CD4-positive, alpha-beta memory T cell (primary cell): ENCODE measurements around the gene CCIN. TPM values are rescaled to one million over a fixed set of nuclear protein-coding genes. Genes with fewer than 3 reads are reported as not detected.

ENCODE experiments used
- CTCF ChIA-PET: fragments of 350-600 bp; sonication (Branson Sonifier 250); formaldehyde crosslinking; loops from one replicate; lab custom pipeline; 2021; ENCODE audit warnings: inconsistent platforms; ENCODE audit not compliant: partially characterized antibody; lab: Charles Lee
- POLR2A ChIA-PET: fragments of 350-600 bp; sonication (Branson Sonifier 250); formaldehyde crosslinking; loops from one replicate; lab custom pipeline; 2021; ENCODE audit not compliant: partially characterized antibody; lab: Charles Lee
- DNase-seq, 5 donors: peaks; one replicate each; pipeline versions ENCODE4 v3.0.0 to v3.0.0-alpha.2; 2020 to 2022; ENCODE audit warnings: mixed read lengths in 1 of 5
- H3K27ac ChIP-seq: one replicate; pipeline ENCODE4 v1.7.0; 2013; ENCODE audit warnings: low read depth, low read length
- H3K27me3 ChIP-seq: 2 replicates; pipeline ENCODE4 v1.7.0; 2013; ENCODE audit warnings: mild to moderate bottlenecking, low read length, moderate library complexity; ENCODE audit not compliant: insufficient read depth
- H3K36me3 ChIP-seq: 2 replicates; pipeline ENCODE4 v1.7.0; 2013; ENCODE audit warnings: mild to moderate bottlenecking, low read length, moderate library complexity; ENCODE audit not compliant: insufficient read depth
- H3K4me1 ChIP-seq: 2 replicates; pipeline ENCODE4 v1.7.0; 2013; ENCODE audit warnings: mild to moderate bottlenecking, low read length, moderate library complexity; ENCODE audit not compliant: insufficient read depth
- H3K4me3 ChIP-seq, 2 donors: one replicate each; pipeline ENCODE4 v1.7.0; 2013; ENCODE audit warnings: low read length in 2 of 2, mild to moderate bottlenecking in 1 of 2
- H3K9me3 ChIP-seq, 2 donors: one replicate each; pipeline ENCODE4 v1.7.0; 2013; ENCODE audit warnings: low read length in 2 of 2, control low read depth in 1 of 2; ENCODE audit not compliant: control insufficient read depth in 1 of 2
- H3K27ac Mint-ChIP-seq, 7 donors: one replicate each; pipeline ENCODE4 v1.8.0; 2020 to 2021; ENCODE audit warnings: mixed read lengths in 7 of 7, mild to moderate bottlenecking in 6 of 7, inconsistent platforms in 3 of 7, moderate library complexity in 3 of 7
- H3K27me3 Mint-ChIP-seq, 2 donors: one replicate each; pipeline ENCODE4 v1.8.0; 2020 to 2021; ENCODE audit warnings: mixed read lengths in 2 of 2
- H3K36me3 Mint-ChIP-seq, 2 donors: one replicate each; pipeline ENCODE4 v1.8.0; 2020 to 2021; ENCODE audit warnings: mixed read lengths in 2 of 2, inconsistent platforms in 1 of 2, mild to moderate bottlenecking in 1 of 2
- H3K4me1 Mint-ChIP-seq, 4 donors: one replicate each; pipeline ENCODE4 v1.8.0; 2020 to 2021; ENCODE audit warnings: mixed read lengths in 4 of 4, mild to moderate bottlenecking in 1 of 4
- H3K4me3 Mint-ChIP-seq, 8 donors: one replicate each; pipeline ENCODE4 v1.8.0; 2020 to 2021; ENCODE audit warnings: mixed read lengths in 8 of 8, mild to moderate bottlenecking in 7 of 8, moderate library complexity in 6 of 8, inconsistent platforms in 3 of 8
- H3K9me3 Mint-ChIP-seq, 8 donors: one replicate each; pipeline ENCODE4 v1.8.0; 2020 to 2021; ENCODE audit warnings: mixed read lengths in 8 of 8, mild to moderate bottlenecking in 5 of 8, inconsistent platforms in 3 of 8, moderate library complexity in 1 of 8
- intact Hi-C: fragments of 100-400 bp; cut with micrococcal nuclease; formaldehyde crosslinking; loops from one replicate; pipeline ENCODE4 v1.15.1; 2023
- polyA plus RNA-seq, 2 donors: library from polyadenylated mRNA; unstranded; fragments of 300-500 nt; fragmentation: Illumina TruSeq; gene quantifications; one replicate each; pipeline ENCODE4 v1.2.3, GENCODE V29; 2021
- total RNA-seq, 2 experiments: library from RNA; stranded (reverse); gene quantifications; one replicate each; pipeline ENCODE4 v1.2.3, GENCODE V29; 2021

CCIN gene
- total and polyA plus RNA-seq, 4 experiments from 2014 or later = not detected

DNA sequence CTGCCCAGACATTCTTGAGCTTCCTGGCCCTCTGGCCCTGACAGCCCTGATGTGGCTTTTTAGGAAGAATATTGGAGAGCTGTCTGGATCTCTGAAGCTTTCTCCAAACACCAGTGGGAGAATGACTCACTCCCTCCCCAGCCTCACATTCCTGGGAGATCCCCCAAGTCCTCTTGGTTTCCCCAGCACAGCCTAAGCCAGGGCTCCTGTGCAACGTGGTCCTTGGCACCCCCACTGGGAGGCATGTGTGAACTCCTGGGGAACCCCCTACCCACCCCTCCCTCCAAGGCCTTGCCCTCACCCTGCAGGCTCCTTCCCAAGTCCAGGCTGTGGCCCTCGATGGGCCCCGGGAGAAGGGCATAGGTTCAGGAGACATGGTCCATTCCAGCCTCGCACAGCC, 20.0 kb upstream of the CCIN start:
- POLR2A ChIA-PET = interaction anchor here (0.7 to 9.2 kb wide), 5 partner anchors 10 to 338 kb away, joined by 3 to 159 read pairs (median 4); partner anchors contain the start of genes CLTA and GLIPR2
- Histone ChIP-seq H3K4me1 (peaks cover 97% of the 10 kb centered on the region), H3K27ac (peak overlapping the region; percentile 73), H3K4me3 (no peak overlapping the region), H3K27me3 (no peaks in the 10 kb centered on the region), H3K9me3 (peaks cover 0 to 7% of the 10 kb centered on the region in 2 donors), H3K36me3 (no peaks in the 10 kb centered on the region)
- Mint-ChIP-seq H3K27me3 (no peaks in the 10 kb centered on the region), H3K27ac (peak overlapping the region; percentile 95 to 100 (median 99)), H3K4me3 (peak overlapping the region in 5 of 8 donors; percentile 13 to 77 (median 42)), H3K4me1 (peaks cover 65 to 95% (median 79%) of the 10 kb centered on the region in 4 donors), H3K36me3 (peaks cover 48 to 61% of the 10 kb centered on the region in 2 donors), H3K9me3 (peaks cover 0 to 13% (median 8%) of the 10 kb centered on the region in 8 donors)
- intact Hi-C loops = no loop called here
- CTCF ChIA-PET = interaction anchor here (0.9 to 5.8 kb wide), 9 partner anchors 9 to 47 kb away, joined by 3 to 49 read pairs (median 4); partner anchors contain the start of gene GLIPR2
- DNase-seq = no peak

DNA sequence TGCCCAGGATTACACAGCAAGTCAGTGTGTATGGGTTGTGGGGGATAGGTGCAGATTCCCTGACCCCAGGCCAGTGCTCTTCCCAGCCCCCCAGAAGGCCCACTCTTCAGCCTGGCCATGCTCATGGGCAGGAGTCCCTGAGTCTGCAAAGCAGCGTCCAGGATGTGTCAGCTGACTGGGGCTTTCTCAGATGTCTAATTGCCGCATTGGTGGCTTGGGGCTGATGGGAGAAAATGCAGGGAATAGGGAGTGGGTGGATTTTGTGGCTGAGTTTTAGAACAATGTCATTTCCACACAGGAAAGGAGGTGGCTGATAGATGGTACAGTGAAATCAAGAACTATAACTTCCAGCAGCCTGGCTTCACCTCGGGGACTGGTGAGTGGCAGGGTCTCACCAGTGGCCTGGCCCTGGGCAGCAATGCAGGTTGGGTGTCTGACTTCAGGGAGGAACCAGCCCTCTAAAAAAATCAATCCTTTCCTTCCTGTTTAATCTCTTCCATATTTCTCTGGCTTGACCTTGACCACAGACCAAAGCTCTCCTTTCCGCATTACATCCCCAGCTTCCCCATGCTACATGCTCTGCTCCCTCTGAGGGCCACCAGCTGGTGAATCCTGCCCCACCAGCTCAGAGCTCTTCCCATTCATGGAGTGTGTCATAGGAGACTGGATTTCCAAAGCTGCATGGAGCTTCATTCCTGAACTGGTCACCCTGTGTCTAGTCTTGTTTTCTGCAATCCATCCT, 18.4 kb upstream of the CCIN start:
- peak overlapping the region; percentile 96 for H3K27ac ChIP-seq
- peak overlapping the region in 1 of 2 donors; percentile 39 for H3K4me3 ChIP-seq

DNA sequence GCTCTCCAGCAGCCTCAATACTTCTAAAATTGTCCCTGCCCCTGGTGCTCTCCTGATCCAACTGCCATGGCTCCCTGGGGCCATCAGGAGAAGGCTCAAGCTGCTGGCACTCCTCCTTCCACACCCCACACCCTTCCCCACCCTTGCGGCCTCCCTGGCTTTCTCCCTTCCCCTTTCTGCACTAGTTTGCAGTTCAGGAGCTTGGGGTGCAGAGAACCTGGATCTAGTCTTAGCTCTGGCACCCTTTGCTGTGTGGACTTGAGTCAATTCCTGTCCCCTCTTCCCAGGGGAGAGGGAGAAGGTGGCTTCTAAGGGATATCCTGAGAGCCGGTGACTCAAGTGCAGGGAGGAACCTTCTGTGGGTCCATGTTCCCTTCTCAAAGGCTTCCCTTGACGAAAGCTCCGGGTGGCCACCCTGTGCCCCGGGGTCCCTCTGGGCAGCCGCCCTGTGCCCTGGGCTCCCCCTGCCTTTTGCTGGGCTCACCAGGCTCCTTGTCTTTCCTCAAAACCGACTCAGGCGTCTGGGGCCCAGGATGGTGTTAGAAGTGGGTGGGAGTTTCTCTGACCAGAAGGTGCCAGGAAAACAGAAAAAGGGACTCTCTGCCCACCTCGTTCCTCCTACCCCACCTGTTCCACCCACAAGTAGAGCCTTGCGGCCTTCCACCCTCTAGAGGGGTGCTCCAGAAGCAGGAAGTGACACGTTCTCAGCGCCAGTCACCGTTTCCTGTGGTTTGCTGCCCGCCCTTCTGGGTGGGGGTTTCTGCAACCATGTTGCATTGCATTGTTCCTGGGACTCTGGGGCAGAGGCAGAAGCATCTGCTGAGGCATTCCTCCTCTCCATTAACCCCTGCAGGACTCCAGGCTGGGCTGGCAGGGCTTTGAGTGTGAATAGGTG, 17.6 kb upstream of the CCIN start:
- Histone ChIP-seq H3K36me3 (no peaks in the 10 kb centered on the region), H3K27ac (peak overlapping the region; percentile 96), H3K4me3 (peak overlapping the region; percentile 17 to 39), H3K4me1 (peaks cover 81% of the 10 kb centered on the region), H3K27me3 (no peaks in the 10 kb centered on the region), H3K9me3 (no peaks in the 10 kb centered on the region)
- intact Hi-C loops = loop anchor here (1.0 kb wide), 4 partner anchors 15 to 48 kb away; partner anchors contain the start of genes CLTA and GLIPR2
- peaks cover 0 to 2% (median 0%) of the 10 kb centered on the region in 8 donors for H3K9me3 Mint-ChIP-seq
- ChIA-PET CTCF (interaction anchor here (0.7 to 5.8 kb wide), 11 partner anchors 8 to 50 kb away, joined by 3 to 49 read pairs (median 8); partner anchors contain the start of genes CLTA and GLIPR2), POLR2A (interaction anchor here (0.5 to 9.2 kb wide), 6 partner anchors 12 to 98 kb away, joined by 3 to 159 read pairs (median 8); partner anchors contain the start of genes CLTA and GLIPR2)
- H3K36me3 Mint-ChIP-seq = peaks cover 43 to 51% of the 10 kb centered on the region in 2 donors
- DNase-seq = peak; percentile 86 to 96 (median 90)
- peaks cover 50 to 78% (median 64%) of the 10 kb centered on the region in 4 donors for H3K4me1 Mint-ChIP-seq
- H3K27me3 Mint-ChIP-seq = no peaks in the 10 kb centered on the region
- H3K27ac Mint-ChIP-seq = peak overlapping the region; percentile 95 to 100 (median 99)
- H3K4me3 Mint-ChIP-seq = peak overlapping the region; percentile 85 to 93 (median 88)

More for the DNA sequence above, 18.4 kb upstream of the CCIN start:
- ChIA-PET POLR2A (interaction anchor here (0.8 to 9.2 kb wide), 4 partner anchors 11 to 58 kb away, joined by 3 to 159 read pairs (median 18); partner anchors contain the start of genes CLTA and GLIPR2), CTCF (interaction anchor here (0.7 to 5.8 kb wide), 11 partner anchors 9 to 49 kb away, joined by 3 to 49 read pairs (median 7); partner anchors contain the start of genes CLTA and GLIPR2)
- H3K27me3 Mint-ChIP-seq = no peaks in the 10 kb centered on the region
- peaks cover 48 to 56% of the 10 kb centered on the region in 2 donors for H3K36me3 Mint-ChIP-seq
- H3K4me3 Mint-ChIP-seq = peak overlapping the region; percentile 74 to 93 (median 88)
- Histone ChIP-seq H3K27me3 (no peaks in the 10 kb centered on the region), H3K4me1 (peaks cover 89% of the 10 kb centered on the region), H3K36me3 (no peaks in the 10 kb centered on the region), H3K9me3 (peaks cover 0 to 6% of the 10 kb centered on the region in 2 donors)
- peaks cover 0 to 9% (median 4%) of the 10 kb centered on the region in 8 donors for H3K9me3 Mint-ChIP-seq
- intact Hi-C loops = loop anchor here (1.0 kb wide), 3 partner anchors 10 to 40 kb away; partner anchors contain the start of genes CLTA and GLIPR2
- peak overlapping the region; percentile 95 to 100 (median 99) for H3K27ac Mint-ChIP-seq
- H3K4me1 Mint-ChIP-seq = peaks cover 56 to 86% (median 71%) of the 10 kb centered on the region in 4 donors
- no peak for DNase-seq

DNA sequence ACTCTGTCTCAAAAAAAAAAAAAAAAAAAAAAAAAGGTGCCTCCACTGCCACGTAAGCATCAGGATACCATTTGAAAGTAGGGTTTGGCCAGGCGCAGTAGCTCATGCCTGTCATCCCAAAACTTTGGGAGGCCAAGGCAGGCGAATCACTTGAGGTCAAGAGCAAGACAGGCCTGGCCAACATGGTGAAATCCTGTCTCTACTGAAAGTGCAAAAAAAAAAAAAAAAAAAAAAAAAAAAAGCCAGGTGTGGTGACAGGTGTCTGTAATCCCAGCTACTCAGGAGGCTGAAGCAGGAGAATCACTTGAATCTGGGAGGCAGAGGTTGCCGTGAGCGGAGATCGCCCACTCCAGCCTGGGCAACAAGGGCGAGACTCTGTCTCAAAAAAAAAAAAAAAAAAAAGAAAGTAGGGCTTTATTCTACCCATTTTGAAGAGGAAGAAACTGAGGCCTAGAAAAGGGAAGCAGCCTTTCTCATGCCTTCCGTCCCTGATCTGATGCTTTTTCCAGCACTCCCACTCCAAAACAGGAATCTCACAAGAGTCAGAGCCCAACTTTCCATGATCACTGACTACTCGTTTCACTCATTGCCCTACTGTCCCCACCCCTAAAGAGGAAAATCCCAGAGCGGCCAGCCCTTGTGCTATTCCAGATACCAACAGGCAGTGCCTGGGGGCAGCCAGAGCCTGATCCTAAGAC, 16.3 kb upstream of the CCIN start:
- H3K9me3 ChIP-seq = no peaks in the 10 kb centered on the region
- H3K4me1 Mint-ChIP-seq = peaks cover 40 to 65% (median 53%) of the 10 kb centered on the region in 4 donors
- ChIA-PET POLR2A (interaction anchor here (1.3 to 9.2 kb wide), 3 partner anchors 13 to 49 kb away, joined by 6 to 159 read pairs (median 25); partner anchors contain the start of gene GLIPR2), CTCF (interaction anchor here (1.3 to 5.8 kb wide), 7 partner anchors 9 to 51 kb away, joined by 3 to 49 read pairs (median 10); partner anchors contain the start of gene CLTA)
- peak overlapping the region in 7 of 8 donors; percentile 15 to 63 (median 54) for H3K4me3 Mint-ChIP-seq
- no peaks in the 10 kb centered on the region for H3K27me3 Mint-ChIP-seq
- peak overlapping the region; percentile 96 for H3K27ac ChIP-seq
- no peaks in the 10 kb centered on the region for H3K27me3 ChIP-seq
- H3K4me1 ChIP-seq = peaks cover 68% of the 10 kb centered on the region
- peaks cover 34 to 45% of the 10 kb centered on the region in 2 donors for H3K36me3 Mint-ChIP-seq
- peak overlapping the region; percentile 88 to 100 (median 98) for H3K27ac Mint-ChIP-seq
- DNase-seq = no peak
- H3K36me3 ChIP-seq = no peaks in the 10 kb centered on the region
- intact Hi-C loops = loop anchor here (1.0 kb wide), 2 partner anchors 13 to 50 kb away; no protein-coding TSS in a partner anchor
- no peak overlapping the region for H3K4me3 ChIP-seq
- H3K9me3 Mint-ChIP-seq = no peaks in the 10 kb centered on the region

DNA sequence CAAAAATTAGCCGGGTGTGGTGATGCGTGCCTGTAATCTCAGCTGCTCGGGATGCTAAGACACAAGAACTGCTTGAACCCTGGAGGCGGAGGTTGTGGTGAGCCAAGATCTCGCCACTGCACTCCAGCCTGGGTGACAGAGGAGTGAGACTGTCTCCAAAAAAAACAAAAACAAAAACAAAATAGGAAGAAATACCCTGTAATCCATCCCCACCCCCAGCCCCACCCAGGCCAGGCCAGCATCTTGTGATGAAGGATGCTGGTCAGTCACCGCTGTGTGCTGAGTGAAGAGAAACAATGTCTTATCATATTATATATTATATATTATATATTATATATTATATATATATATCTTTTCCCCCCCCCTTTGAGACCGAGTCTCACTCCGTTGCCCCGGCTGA, 15.4 kb upstream of the CCIN start:
- H3K36me3 Mint-ChIP-seq = peaks cover 42 to 47% of the 10 kb centered on the region in 2 donors
- H3K27me3 Mint-ChIP-seq = no peaks in the 10 kb centered on the region
- ChIA-PET POLR2A (interaction anchor here (1.1 kb wide), 1 partner anchor 10 kb away, joined by 3 read pairs; no protein-coding TSS in a partner anchor), CTCF (interaction anchor here (3.3 kb wide), 1 partner anchor 13 kb away, joined by 23 read pairs; no protein-coding TSS in a partner anchor)
- Histone ChIP-seq H3K27me3 (no peaks in the 10 kb centered on the region), H3K4me1 (peaks cover 59% of the 10 kb centered on the region), H3K4me3 (no peak overlapping the region), H3K36me3 (no peaks in the 10 kb centered on the region), H3K9me3 (no peaks in the 10 kb centered on the region), H3K27ac (peak overlapping the region; percentile 96)
- intact Hi-C loops = no loop called here
- no peak for DNase-seq
- H3K9me3 Mint-ChIP-seq = no peaks in the 10 kb centered on the region
- H3K27ac Mint-ChIP-seq = peak overlapping the region; percentile 88 to 98 (median 92)
- H3K4me3 Mint-ChIP-seq = peak overlapping the region in 4 of 8 donors; percentile 42 to 64 (median 59)
- peaks cover 34 to 62% (median 47%) of the 10 kb centered on the region in 4 donors for H3K4me1 Mint-ChIP-seq
